ENCODE data around the gene CRISPLD2. TPM values are rescaled to one million over a fixed set of nuclear protein-coding genes. Genes with fewer than 3 reads are reported as not detected.

CRISPLD2 gene
- total RNA-seq, 1 donor: 44.0 TPM

GRCh38 chr16:84907575-84907974 lies 87.8 kb downstream of the CRISPLD2 start:
- peak; percentile 3 for TF ChIP-seq CTCF (IDR thresholded peaks at IDR 0.05; ENCODE audit: insufficient read depth, low read depth, low read length)
- H3K4me3 ChIP-seq (ENCODE audit: low read depth, low read length): no peak overlapping the region
- DNase-seq (ENCODE audit: low read depth): peak; percentile 88

- DNase-seq (ENCODE audit: low read depth): no peak
- no peak for TF ChIP-seq CTCF (IDR thresholded peaks at IDR 0.05; ENCODE audit: insufficient read depth, low read depth, low read length)
- no peak overlapping the region for H3K4me3 ChIP-seq (ENCODE audit: low read depth, low read length)
Measured at GRCh38 chr16:84909476-84910085, 89.8 kb downstream of the CRISPLD2 start.

- H3K4me3 ChIP-seq (ENCODE audit: low read depth, low read length): no peak overlapping the region
- no peak for TF ChIP-seq CTCF (IDR thresholded peaks at IDR 0.05; ENCODE audit: insufficient read depth, low read depth, low read length)
- DNase-seq (ENCODE audit: low read depth): peak; percentile 81
Measured at GRCh38 chr16:84911486-84912216, 91.9 kb downstream of the CRISPLD2 start.

- no peak for TF ChIP-seq CTCF (IDR thresholded peaks at IDR 0.05; ENCODE audit: insufficient read depth, low read depth, low read length)
- H3K4me3 ChIP-seq (ENCODE audit: low read depth, low read length): no peak overlapping the region
Measured at GRCh38 chr16:84913315-84913714, 93.5 kb downstream of the CRISPLD2 start.

GRCh38 chr16:84914273-84914672 lies 94.5 kb downstream of the CRISPLD2 start:
- no peak overlapping the region for H3K4me3 ChIP-seq (ENCODE audit: low read depth, low read length)
- no peak for TF ChIP-seq CTCF (IDR thresholded peaks at IDR 0.05; ENCODE audit: insufficient read depth, low read depth, low read length)
- DNase-seq (ENCODE audit: low read depth): no peak

More at GRCh38 chr16:84913315-84913714, 93.5 kb downstream of the CRISPLD2 start:
- DNase-seq (ENCODE audit: low read depth): no peak

- no peak overlapping the region for H3K4me3 ChIP-seq (ENCODE audit: low read depth, low read length)
- no peak for DNase-seq (ENCODE audit: low read depth)
- no peak for TF ChIP-seq CTCF (IDR thresholded peaks at IDR 0.05; ENCODE audit: insufficient read depth, low read depth, low read length)
Measured at GRCh38 chr16:84916178-84916577, 96.4 kb downstream of the CRISPLD2 start.
